Measurements from ENCODE around the gene DGUOK.

- TF ChIP-seq CTCF (conservative IDR thresholded peaks at IDR 0.05; ENCODE audit: low read depth in 2 of 2) (no peak), POLR2AphosphoS5 (IDR thresholded peaks at IDR 0.05; ENCODE audit: low read depth) (no peak), CREB1 (CRISPR knock-in tag; IDR thresholded peaks at IDR 0.05; ENCODE audit: low read depth) (no peak)
Observed at GRCh38 chr2:73972846-73973245, 46.2 kb downstream of the DGUOK start.

Measured in GM23338 (cell line).